PC-9 (cell line): Measurements from ENCODE around the gene ARHGAP10.

ENCODE experiments used
- CTCF ChIP-seq: fragments of 200-600 bp; sonication (generic); conservative IDR thresholded peaks from 2 replicates; pipeline ENCODE4 v1.6.1; 2017; ENCODE audit warnings: mixed run types, antibody characterized with exemption, mild to moderate bottlenecking, moderate library complexity
- EZH2 ChIP-seq: fragments of 200-600 bp; sonication (generic); IDR thresholded peaks from 2 replicates; pipeline ENCODE4 v1.8.0; 2017; ENCODE audit warnings: antibody characterized with exemption, low read depth

DNA sequence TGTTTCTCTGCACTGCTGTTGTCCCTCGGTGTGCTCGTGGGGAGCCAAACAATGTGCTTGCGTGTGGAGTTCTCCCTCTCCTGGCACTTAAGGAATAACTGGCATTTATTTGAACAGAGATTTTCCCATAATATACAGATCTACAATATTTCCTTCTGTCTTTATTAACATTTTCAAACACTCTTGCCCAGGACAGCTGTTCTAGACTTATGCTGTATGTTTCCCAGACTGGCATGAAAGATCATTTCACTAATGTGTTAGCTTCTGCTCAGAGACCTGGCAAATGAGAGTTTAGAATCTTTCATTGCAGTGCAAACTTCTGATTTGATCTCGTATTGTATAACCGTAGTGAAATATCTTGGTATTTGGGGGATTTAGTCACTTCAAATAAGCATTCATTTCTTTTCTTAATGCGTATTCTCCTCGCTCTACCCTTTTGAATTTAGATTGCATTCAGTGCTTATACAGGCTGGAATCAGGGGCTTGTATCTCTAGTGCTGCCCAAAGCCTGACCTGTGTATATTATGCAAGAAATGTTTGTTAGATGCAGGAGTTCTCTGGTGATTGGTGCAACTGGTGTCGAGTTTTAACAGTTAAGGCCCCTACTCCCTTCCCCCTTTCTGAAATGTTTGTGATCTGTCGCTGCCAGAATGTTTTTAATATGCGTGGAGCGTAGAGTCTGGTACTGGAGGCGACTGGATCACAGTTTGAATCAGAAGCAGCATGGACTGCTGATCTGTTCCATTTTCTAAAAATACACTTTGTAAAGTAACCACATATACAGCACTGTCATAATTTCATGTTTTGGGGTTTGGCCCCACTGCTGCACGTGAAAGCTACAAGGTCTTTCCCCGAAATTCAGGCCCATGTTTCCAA, 326.3 kb downstream of the ARHGAP10 start:
- TF ChIP-seq CTCF (no peak), EZH2 (no peak)
